CD14-positive monocyte (primary cell): ENCODE data around the gene FAM76A. TPM values are rescaled to one million over a fixed set of nuclear protein-coding genes. Genes with fewer than 3 reads are reported as not detected.
"Not testable (repeated sequence)": the region's sequence is repeated elsewhere in the genome, so short reads cannot be mapped to it uniquely, and the experiment has no call there.

Source experiments
- DNase-seq, 3 donors: peaks; one replicate each; pipeline ENCODE4 v3.0.0-alpha.2; 2011 to 2022
- H2AFZ ChIP-seq: 2 replicates; pipeline ENCODE4 v1.6.0; 2012; ENCODE audit warnings: mild to moderate bottlenecking, low read depth, low read length, inconsistent platforms; ENCODE audit not compliant: insufficient read depth, poor library complexity, severe bottlenecking
- H3K27ac ChIP-seq, 2 donors: 1 replicate in 1 of 2; 2 replicates in 1 of 2; pipeline ENCODE4 v1.5.1; 2012 to 2013; ENCODE audit warnings: low read length in 2 of 2, control low read depth in 1 of 2, inconsistent platforms in 1 of 2, low read depth in 1 of 2, mild to moderate bottlenecking in 1 of 2
- H3K27me3 ChIP-seq, 2 donors: one replicate each; pipeline versions ENCODE4 v1.6.0 to v1.6.1; 2011 to 2013; ENCODE audit warnings: low read length in 2 of 2; ENCODE audit not compliant: control insufficient read depth in 2 of 2, insufficient read depth in 2 of 2
- H3K36me3 ChIP-seq, 2 donors: replicated peaks in 1 of 2; 1 replicate in 1 of 2; 2 replicates in 1 of 2; pipeline versions ENCODE4 v1.5.1 to v1.6.1; 2012 to 2013; ENCODE audit warnings: low read length in 2 of 2, control low read depth in 1 of 2, inconsistent platforms in 1 of 2, mild to moderate bottlenecking in 1 of 2; ENCODE audit not compliant: insufficient read depth in 2 of 2, control insufficient read depth in 1 of 2
- H3K4me1 ChIP-seq, 2 donors: 1 replicate in 1 of 2; 2 replicates in 1 of 2; pipeline versions ENCODE4 v1.5.1 to v1.6.1; 2012 to 2013; ENCODE audit warnings: low read length in 2 of 2, control low read depth in 1 of 2, inconsistent platforms in 1 of 2, mild to moderate bottlenecking in 1 of 2, moderate library complexity in 1 of 2; ENCODE audit not compliant: insufficient read depth in 2 of 2, control insufficient read depth in 1 of 2
- H3K4me2 ChIP-seq: replicated peaks from 2 replicates; pipeline ENCODE3; 2012; ENCODE audit warnings: low read length, moderate library complexity, mild to moderate bottlenecking; ENCODE audit not compliant: poor library complexity, severe bottlenecking; ENCODE audit errors: extremely low read depth
- H3K4me3 ChIP-seq, 3 experiments: fragments of 200-600 bp in 1 of 3; sonication (generic) in 1 of 3; replicated peaks in 1 of 3; 1 replicate in 2 of 3; 2 replicates in 1 of 3; pipeline ENCODE4 v1.5.1; 2011 to 2013; ENCODE audit warnings: low read length in 3 of 3, mild to moderate bottlenecking in 3 of 3, control low read depth in 2 of 3, low read depth in 2 of 3, inconsistent platforms in 1 of 3, moderate library complexity in 1 of 3
- H3K79me2 ChIP-seq: 2 replicates; pipeline ENCODE4 v1.6.0; 2012; ENCODE audit warnings: mild to moderate bottlenecking, control low read depth, inconsistent platforms, low read length, moderate library complexity; ENCODE audit not compliant: insufficient read depth
- H3K9ac ChIP-seq: 2 replicates; pipeline ENCODE4 v1.6.0; 2017; ENCODE audit warnings: low read length, mild to moderate bottlenecking; ENCODE audit not compliant: insufficient read depth, poor library complexity, severe bottlenecking
- H3K9me3 ChIP-seq, 2 donors: replicated peaks in 1 of 2; 1 replicate in 1 of 2; 2 replicates in 1 of 2; pipeline versions ENCODE4 v1.5.1 to v1.6.1; 2012 to 2013; ENCODE audit warnings: low read length in 2 of 2, control low read depth in 1 of 2; ENCODE audit not compliant: control insufficient read depth in 1 of 2, insufficient read depth in 1 of 2
- H4K20me1 ChIP-seq: 2 replicates; pipeline ENCODE4 v1.6.0; 2012; ENCODE audit warnings: mild to moderate bottlenecking, low read length, control low read depth, moderate library complexity; ENCODE audit not compliant: insufficient read depth
- H3K27ac Mint-ChIP-seq, 7 donors: one replicate each; pipeline ENCODE4 v1.8.0; 2020; ENCODE audit warnings: mild to moderate bottlenecking in 7 of 7, mixed read lengths in 7 of 7, moderate library complexity in 6 of 7, inconsistent platforms in 2 of 7
- H3K27me3 Mint-ChIP-seq, 3 donors: one replicate each; pipeline ENCODE4 v1.8.0; 2021 to 2022; ENCODE audit warnings: low read depth in 3 of 3, mild to moderate bottlenecking in 3 of 3, mixed read lengths in 3 of 3, moderate library complexity in 3 of 3, inconsistent platforms in 1 of 3
- H3K36me3 Mint-ChIP-seq, 2 donors: one replicate each; pipeline ENCODE4 v1.8.0; 2020; ENCODE audit warnings: mixed read lengths in 2 of 2, inconsistent platforms in 1 of 2, mild to moderate bottlenecking in 1 of 2
- H3K4me1 Mint-ChIP-seq: one replicate; pipeline ENCODE4 v1.8.0; 2020; ENCODE audit warnings: mild to moderate bottlenecking, mixed read lengths
- H3K4me3 Mint-ChIP-seq, 2 donors: one replicate each; pipeline ENCODE4 v1.8.0; 2020; ENCODE audit warnings: mild to moderate bottlenecking in 2 of 2, mixed read lengths in 2 of 2, moderate library complexity in 1 of 2
- H3K9me3 Mint-ChIP-seq, 7 donors: one replicate each; pipeline ENCODE4 v1.8.0; 2020 to 2022; ENCODE audit warnings: mixed read lengths in 7 of 7, mild to moderate bottlenecking in 6 of 7, moderate library complexity in 6 of 7, inconsistent platforms in 2 of 7
- CTCF ChIP-seq: fragments of 200-600 bp; IDR thresholded peaks from one replicate; pipeline ENCODE4 v1.8.0; 2022; ENCODE audit warnings: antibody characterized with exemption, mild to moderate bottlenecking
- WGBS: methylation state at CpG from one replicate; pipeline ENCODE4 v1.1.5; 2013; ENCODE audit warnings: missing lambda C conversion rate; ENCODE audit not compliant: insufficient coverage; 5-methylcytosine and 5-hydroxymethylcytosine counted together
- intact Hi-C, 2 donors: fragments of 100-400 bp; cut with micrococcal nuclease; formaldehyde crosslinking; loops; one replicate each; pipeline versions ENCODE4 v1.15.0 to v1.15.1; 2023
- polyA plus RNA-seq, 3 donors: library from polyadenylated mRNA; depleted of rRNA in 1 of 3; unstranded in 2 of 3; stranded (reverse) in 1 of 3; fragments of 300-500 nt in 2 of 3; fragments of >200 nt in 1 of 3; fragmentation: Illumina TruSeq in 2 of 3; gene quantifications; 1 replicate in 2 of 3; 2 replicates in 1 of 3; pipeline ENCODE4 v1.2.3, GENCODE V29; 2012 to 2021

FAM76A gene
- polyA plus RNA-seq, 3 donors: 9.1 to 10.9 (median 10.3) TPM

- WGBS: no CpG with 5 or more reads among the region's 3 CpGs
- Mint-ChIP-seq H3K4me1 (peaks cover 38% of the 10 kb centered on the region), H3K36me3 (peaks cover 12 to 20% of the 10 kb centered on the region in 2 donors), H3K4me3 (peak overlapping the region; percentile 91 to 95), H3K27me3 (peaks cover 0 to 3% (median 0%) of the 10 kb centered on the region in 3 donors), H3K27ac (peak overlapping the region; percentile 95 to 98 (median 97)), H3K9me3 (no peaks in the 10 kb centered on the region)
- Histone ChIP-seq H3K9ac (peak overlapping the region; percentile 94), H3K4me1 (peaks cover 33 to 43% of the 10 kb centered on the region in 2 donors), H3K4me2 (peak overlapping the region; percentile 83), H3K4me3 (peak overlapping the region; percentile 71 to 99 (median 97)), H3K9me3 (no peaks in the 10 kb centered on the region), H3K36me3 (peaks cover 11 to 24% of the 10 kb centered on the region in 2 donors), H2AFZ (peak overlapping the region; percentile 70), H4K20me1 (peaks cover 51% of the 10 kb centered on the region), H3K27me3 (no peaks in the 10 kb centered on the region), H3K27ac (peak overlapping the region; percentile 91 to 99), H3K79me2 (peaks cover 61% of the 10 kb centered on the region)
- intact Hi-C loops: loop anchor here (5.0 kb wide), 1 partner anchor 47 kb away; the partner anchor contains the start of gene FAM76A (in 2 of the 2)
- DNase-seq: peak; percentile 57 to 75 (median 71)
- TF ChIP-seq CTCF: no peak
Measured at GRCh38 chr1:27773826-27774445, 48.2 kb downstream of the FAM76A start.

DNA sequence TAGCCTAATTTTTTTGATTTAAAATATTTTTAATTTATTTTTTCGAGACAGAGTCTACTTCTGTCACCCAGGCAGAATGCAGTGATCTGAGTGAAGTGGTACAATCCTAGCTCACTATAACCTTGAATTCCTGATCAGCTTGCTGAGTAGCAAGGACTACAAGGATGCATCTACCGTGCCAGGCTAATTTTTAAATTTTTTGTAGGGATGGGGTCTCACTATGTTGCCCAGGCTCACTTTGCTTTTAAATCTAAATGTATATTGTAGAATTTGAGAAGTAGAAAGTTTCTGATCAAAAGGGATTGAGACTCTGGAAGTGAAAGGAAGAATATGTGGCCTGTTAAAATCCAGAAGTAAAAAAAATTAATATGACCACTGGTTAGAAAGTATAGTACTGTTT is 48.9 kb downstream of the FAM76A start:
- H3K4me1 ChIP-seq: peaks cover 41 to 51% of the 10 kb centered on the region in 2 donors
- no peak overlapping the region for H3K9ac ChIP-seq
- peaks cover 0 to 2% (median 1%) of the 10 kb centered on the region in 3 donors for H3K27me3 Mint-ChIP-seq

GRCh38 chr1:27775336-27775735 is 49.6 kb downstream of the FAM76A start:
- peak overlapping the region in 2 of 7 donors; percentile 33 to 65 for H3K27ac Mint-ChIP-seq
- no CpG with 5 or more reads among the region's 3 CpGs for WGBS
- DNase-seq, H3K9ac ChIP-seq, H3K27me3 Mint-ChIP-seq, H3K4me2 ChIP-seq, intact Hi-C loops, H3K9me3 ChIP-seq, H3K27me3 ChIP-seq, H3K9me3 Mint-ChIP-seq, H3K4me3 Mint-ChIP-seq, H3K4me3 ChIP-seq, H2AFZ ChIP-seq: not testable (repeated sequence)
- H3K36me3 Mint-ChIP-seq: peaks cover 12 to 20% of the 10 kb centered on the region in 2 donors
- Histone ChIP-seq H4K20me1 (peaks cover 65% of the 10 kb centered on the region), H3K4me1 (peaks cover 47 to 57% of the 10 kb centered on the region in 2 donors), H3K27ac (peak overlapping the region in 1 of 2 donors; percentile 1), H3K79me2 (peaks cover 75% of the 10 kb centered on the region), H3K36me3 (peaks cover 11 to 24% of the 10 kb centered on the region in 2 donors)
- H3K4me1 Mint-ChIP-seq: peaks cover 52% of the 10 kb centered on the region

More for the DNA sequence above, 48.9 kb downstream of the FAM76A start:
- no peak overlapping the region for H3K4me3 Mint-ChIP-seq
- TF ChIP-seq CTCF: no peak
- no peaks in the 10 kb centered on the region for H3K27me3 ChIP-seq
- no CpG with 5 or more reads among the region's 2 CpGs for WGBS
- H3K27ac ChIP-seq: peak overlapping the region in 1 of 2 donors; percentile 91
- no peaks in the 10 kb centered on the region for H3K9me3 ChIP-seq
- DNase-seq: no peak
- no peak overlapping the region for H2AFZ ChIP-seq
- intact Hi-C loops: loop anchor here (5.0 kb wide), 1 partner anchor 47 kb away; the partner anchor contains the start of gene FAM76A (in 2 of the 2)
- peaks cover 11 to 24% of the 10 kb centered on the region in 2 donors for H3K36me3 ChIP-seq
- peaks cover 12 to 20% of the 10 kb centered on the region in 2 donors for H3K36me3 Mint-ChIP-seq
- H4K20me1 ChIP-seq: peaks cover 58% of the 10 kb centered on the region
- peak overlapping the region in 1 of 3 experiments; percentile 97 for H3K4me3 ChIP-seq
- H3K4me2 ChIP-seq: peak overlapping the region; percentile 83
- no peaks in the 10 kb centered on the region for H3K9me3 Mint-ChIP-seq
- H3K4me1 Mint-ChIP-seq: peaks cover 46% of the 10 kb centered on the region
- H3K79me2 ChIP-seq: peaks cover 68% of the 10 kb centered on the region
- peak overlapping the region in 6 of 7 donors; percentile 45 to 98 (median 96) for H3K27ac Mint-ChIP-seq
